Astrocyte of the hippocampus (primary cell): ENCODE data around the gene LRRC4C.
A peak's percentile ranks its signal among the peaks of the same experiment; 100 is the strongest.

Source experiments
- DNase-seq: peaks from one replicate; pipeline ENCODE4 v3.0.0; 2011; ENCODE audit warnings: low read depth, low spot score

The LRRC4C gene

GRCh38 chr11:41254966-41255365 is 204.5 kb downstream of the LRRC4C start:
- peak; percentile 6 for DNase-seq

- no peak for DNase-seq
These were observed 209.0 kb downstream of the LRRC4C start for GRCh38 chr11:41250408-41250935.

GRCh38 chr11:41247621-41248020 is 211.8 kb downstream of the LRRC4C start:
- no peak for DNase-seq

- no peak for DNase-seq
These were observed 213.1 kb downstream of the LRRC4C start for GRCh38 chr11:41246399-41246745.

- DNase-seq: no peak
These were observed 213.6 kb downstream of the LRRC4C start for GRCh38 chr11:41245704-41246398.

GRCh38 chr11:41245184-41245583 is 214.3 kb downstream of the LRRC4C start:
- no peak for DNase-seq

GRCh38 chr11:41237382-41237781 is 222.1 kb downstream of the LRRC4C start:
- DNase-seq: peak; percentile 26

GRCh38 chr11:41235668-41236067 is 223.8 kb downstream of the LRRC4C start:
- no peak for DNase-seq

- DNase-seq: no peak
These were observed 233.4 kb downstream of the LRRC4C start for GRCh38 chr11:41225856-41226633.

- DNase-seq: no peak
These were observed 237.2 kb downstream of the LRRC4C start for GRCh38 chr11:41222236-41222635.

- DNase-seq: no peak
These were observed 253.1 kb downstream of the LRRC4C start for GRCh38 chr11:41206388-41206787.

- peak; percentile 80 for DNase-seq
These were observed 258.3 kb downstream of the LRRC4C start for GRCh38 chr11:41201156-41201555.

GRCh38 chr11:41190437-41191082 is 268.9 kb downstream of the LRRC4C start:
- DNase-seq: no peak

GRCh38 chr11:41189701-41190436 is 269.6 kb downstream of the LRRC4C start:
- DNase-seq: no peak

- peak; percentile 53 for DNase-seq
These were observed 281.7 kb downstream of the LRRC4C start for GRCh38 chr11:41177791-41178190.

- peak; percentile 34 for DNase-seq
These were observed 284.0 kb downstream of the LRRC4C start for GRCh38 chr11:41175304-41175972.

- no peak for DNase-seq
These were observed 313.1 kb downstream of the LRRC4C start for GRCh38 chr11:41146326-41146725.

- DNase-seq: no peak
These were observed 314.0 kb downstream of the LRRC4C start for GRCh38 chr11:41145420-41145819.

GRCh38 chr11:41134971-41135370 is 324.5 kb downstream of the LRRC4C start:
- DNase-seq: no peak

- no peak for DNase-seq
These were observed 326.4 kb downstream of the LRRC4C start for GRCh38 chr11:41133023-41133422.

GRCh38 chr11:41121600-41121999 is 337.9 kb downstream of the LRRC4C start:
- no peak for DNase-seq
